KMS-11 (cell line): ENCODE measurements around the gene DLG5.

Source experiments
- H2AFZ ChIP-seq: fragments of 200-600 bp; sonication (generic); 2 replicates; pipeline ENCODE4 v1.6.1; 2016; ENCODE audit warnings: antibody characterized with exemption, mixed run types, low read depth
- H3K27ac ChIP-seq: fragments of 200-600 bp; sonication (generic); 2 replicates; pipeline ENCODE4 v1.6.1; 2016; ENCODE audit warnings: mild to moderate bottlenecking, mixed run types
- H3K27me3 ChIP-seq: fragments of 200-600 bp; sonication (generic); 2 replicates; pipeline ENCODE4 v1.6.1; 2017; ENCODE audit warnings: mild to moderate bottlenecking, low read depth, mixed run types, moderate library complexity; ENCODE audit not compliant: insufficient read depth
- H3K36me3 ChIP-seq: fragments of 200-600 bp; sonication (generic); 2 replicates; pipeline ENCODE4 v1.6.1; 2017; ENCODE audit warnings: mild to moderate bottlenecking, mixed run types; ENCODE audit not compliant: insufficient read depth
- H3K4me1 ChIP-seq: fragments of 200-600 bp; sonication (generic); 2 replicates; pipeline ENCODE4 v1.6.1; 2016; ENCODE audit warnings: mild to moderate bottlenecking, low read depth, mixed run types; ENCODE audit not compliant: poor library complexity, severe bottlenecking
- H3K4me2 ChIP-seq: fragments of 200-600 bp; sonication (generic); 2 replicates; pipeline ENCODE4 v1.7.0; 2016; ENCODE audit warnings: mild to moderate bottlenecking, mixed run types
- H3K4me3 ChIP-seq: fragments of 200-600 bp; sonication (generic); IDR thresholded peaks from 2 replicates; pipeline ENCODE4 v1.6.1; 2017; ENCODE audit warnings: low read depth, low read length, mixed read lengths; ENCODE audit not compliant: insufficient read depth
- H3K79me2 ChIP-seq: fragments of 200-600 bp; sonication (generic); 2 replicates; pipeline ENCODE4 v1.6.1; 2016; ENCODE audit warnings: low read depth, mixed run types; ENCODE audit not compliant: insufficient read depth
- H3K9ac ChIP-seq: fragments of 200-600 bp; sonication (generic); 2 replicates; pipeline ENCODE4 v1.6.1; 2016; ENCODE audit warnings: mild to moderate bottlenecking, mixed run types
- H4K20me1 ChIP-seq: fragments of 200-600 bp; sonication (generic); 2 replicates; pipeline ENCODE4 v1.6.1; 2016; ENCODE audit warnings: mild to moderate bottlenecking, mixed run types; ENCODE audit not compliant: insufficient read depth
- CTCF ChIP-seq: fragments of 200-600 bp; sonication (generic); conservative IDR thresholded peaks from 2 replicates; pipeline ENCODE4 v1.6.1; 2017; ENCODE audit warnings: low read depth, mild to moderate bottlenecking, antibody characterized with exemption, low read length, moderate library complexity, mixed read lengths

DLG5 gene

DNA sequence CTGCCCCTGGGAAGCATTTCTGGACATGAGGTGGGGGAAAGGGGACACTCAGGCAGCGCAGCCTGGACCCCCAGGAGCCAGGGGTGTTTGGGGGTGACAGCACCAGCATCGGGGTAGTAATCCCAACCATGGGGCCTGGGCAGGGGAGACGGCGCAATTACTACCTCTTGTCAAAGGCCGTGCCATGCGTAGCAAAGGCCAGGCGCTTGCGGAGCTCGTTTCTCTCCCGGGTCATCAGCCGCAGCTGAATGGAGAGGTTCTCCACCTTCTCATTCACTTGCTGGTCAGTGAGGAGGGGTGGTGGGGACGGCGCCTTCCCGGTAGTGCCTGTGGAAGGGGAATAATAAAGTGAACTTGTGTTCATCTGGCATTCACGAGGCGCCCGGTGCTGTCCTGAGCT is 70.0 kb downstream of the DLG5 start:
- TF ChIP-seq CTCF: no peak
- H3K4me1 ChIP-seq: no peaks in the 10 kb centered on the region
- no peak overlapping the region for H2AFZ ChIP-seq
- no peak overlapping the region for H3K27ac ChIP-seq
- no peaks in the 10 kb centered on the region for H3K36me3 ChIP-seq
- no peak overlapping the region for H3K9ac ChIP-seq
- H3K4me3 ChIP-seq: no peak overlapping the region
- H4K20me1 ChIP-seq: no peaks in the 10 kb centered on the region
- H3K27me3 ChIP-seq: no peaks in the 10 kb centered on the region
- H3K4me2 ChIP-seq: no peak overlapping the region
- H3K79me2 ChIP-seq: no peaks in the 10 kb centered on the region

DNA sequence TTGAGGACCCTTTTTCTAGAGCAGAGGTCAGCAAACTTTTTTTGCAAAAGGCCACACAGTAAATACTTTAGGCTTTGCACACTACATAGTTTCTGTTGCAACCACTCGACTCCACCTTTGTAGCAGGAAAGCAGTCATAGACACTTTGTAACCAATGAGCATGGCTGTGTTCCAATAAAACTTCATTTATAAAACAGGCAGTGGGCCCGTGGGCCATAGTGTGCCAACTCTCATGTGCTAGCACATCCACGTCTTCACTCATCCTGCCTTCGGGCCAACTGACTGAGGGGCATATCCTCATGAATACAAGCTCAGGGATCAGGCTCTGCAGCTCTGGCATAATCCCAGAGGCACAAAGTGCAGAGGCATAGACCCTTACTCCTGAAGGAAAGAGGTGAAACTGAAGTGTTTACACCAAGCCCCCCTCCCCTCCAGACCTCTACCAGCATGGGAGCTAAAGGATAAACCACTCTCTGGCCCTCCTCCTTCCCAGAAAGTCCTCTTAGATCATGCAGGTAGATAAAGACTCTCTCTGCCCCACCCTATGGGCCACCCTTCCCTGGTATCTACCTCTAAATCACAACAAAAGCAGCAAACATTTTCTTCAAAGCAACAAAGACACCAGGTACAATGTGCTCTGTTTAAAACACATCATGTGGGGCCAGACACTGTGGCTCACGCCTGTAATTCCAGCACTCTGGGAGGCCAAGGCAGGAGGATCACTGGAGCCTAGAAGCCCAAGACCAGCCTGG is 71.0 kb downstream of the DLG5 start:
- H3K4me1 ChIP-seq: no peaks in the 10 kb centered on the region
- TF ChIP-seq CTCF: no peak
- H3K27ac ChIP-seq: no peak overlapping the region
- no peak overlapping the region for H3K9ac ChIP-seq
- H3K27me3 ChIP-seq: no peaks in the 10 kb centered on the region
- no peak overlapping the region for H2AFZ ChIP-seq
- H3K36me3 ChIP-seq: no peaks in the 10 kb centered on the region
- H3K4me2 ChIP-seq: no peak overlapping the region
- H4K20me1 ChIP-seq: no peaks in the 10 kb centered on the region
- H3K4me3 ChIP-seq: no peak overlapping the region
- no peaks in the 10 kb centered on the region for H3K79me2 ChIP-seq

- Histone ChIP-seq H3K27ac (no peak overlapping the region), H3K27me3 (no peaks in the 10 kb centered on the region), H3K9ac (no peak overlapping the region), H4K20me1 (no peaks in the 10 kb centered on the region), H3K36me3 (no peaks in the 10 kb centered on the region), H3K4me1 (peaks cover 4% of the 10 kb centered on the region), H2AFZ (no peak overlapping the region), H3K4me2 (no peak overlapping the region), H3K79me2 (no peaks in the 10 kb centered on the region), H3K4me3 (no peak overlapping the region)
- TF ChIP-seq CTCF: no peak
These were observed 72.4 kb downstream of the DLG5 start for GRCh38 chr10:77854115-77854514.

GRCh38 chr10:77853256-77853655 is 73.3 kb downstream of the DLG5 start:
- H3K4me1 ChIP-seq: peaks cover 10% of the 10 kb centered on the region
- no peak overlapping the region for H3K4me2 ChIP-seq
- no peak for TF ChIP-seq CTCF
- no peak overlapping the region for H3K9ac ChIP-seq
- no peaks in the 10 kb centered on the region for H3K36me3 ChIP-seq
- H3K79me2 ChIP-seq: no peaks in the 10 kb centered on the region
- H4K20me1 ChIP-seq: no peaks in the 10 kb centered on the region
- H3K27ac ChIP-seq: no peak overlapping the region
- no peak overlapping the region for H2AFZ ChIP-seq
- no peak overlapping the region for H3K4me3 ChIP-seq
- no peaks in the 10 kb centered on the region for H3K27me3 ChIP-seq
